ENCODE results near the gene SS18L1.

DNA sequence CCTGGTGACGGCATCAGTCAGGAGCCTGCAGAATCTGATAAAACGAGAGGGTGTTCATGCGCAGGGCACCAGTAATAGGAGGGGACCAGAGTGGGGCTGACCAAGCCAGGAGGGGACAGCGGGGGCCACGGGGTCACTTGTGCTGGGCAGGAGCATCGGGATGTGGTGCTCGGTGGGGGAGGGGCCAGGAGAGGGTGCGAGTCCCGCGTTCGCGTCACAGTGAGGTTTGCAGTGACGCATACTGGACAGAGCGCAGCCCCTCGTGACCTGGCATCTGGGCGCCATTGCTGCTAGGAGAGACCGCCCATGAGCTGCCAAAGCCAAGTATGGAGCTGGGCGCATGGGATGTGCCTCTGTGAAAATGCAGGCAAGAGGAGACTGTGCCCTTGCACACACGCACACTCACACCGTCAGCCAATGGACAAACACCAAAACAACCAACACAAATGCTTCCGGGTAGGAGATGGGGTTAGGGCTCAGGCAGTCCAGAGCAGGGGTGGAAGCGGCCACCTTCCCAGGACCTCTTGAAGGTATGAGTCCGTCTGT lies 25.4 kb downstream of the SS18L1 start:
- TF ChIP-seq, protein P1, sequence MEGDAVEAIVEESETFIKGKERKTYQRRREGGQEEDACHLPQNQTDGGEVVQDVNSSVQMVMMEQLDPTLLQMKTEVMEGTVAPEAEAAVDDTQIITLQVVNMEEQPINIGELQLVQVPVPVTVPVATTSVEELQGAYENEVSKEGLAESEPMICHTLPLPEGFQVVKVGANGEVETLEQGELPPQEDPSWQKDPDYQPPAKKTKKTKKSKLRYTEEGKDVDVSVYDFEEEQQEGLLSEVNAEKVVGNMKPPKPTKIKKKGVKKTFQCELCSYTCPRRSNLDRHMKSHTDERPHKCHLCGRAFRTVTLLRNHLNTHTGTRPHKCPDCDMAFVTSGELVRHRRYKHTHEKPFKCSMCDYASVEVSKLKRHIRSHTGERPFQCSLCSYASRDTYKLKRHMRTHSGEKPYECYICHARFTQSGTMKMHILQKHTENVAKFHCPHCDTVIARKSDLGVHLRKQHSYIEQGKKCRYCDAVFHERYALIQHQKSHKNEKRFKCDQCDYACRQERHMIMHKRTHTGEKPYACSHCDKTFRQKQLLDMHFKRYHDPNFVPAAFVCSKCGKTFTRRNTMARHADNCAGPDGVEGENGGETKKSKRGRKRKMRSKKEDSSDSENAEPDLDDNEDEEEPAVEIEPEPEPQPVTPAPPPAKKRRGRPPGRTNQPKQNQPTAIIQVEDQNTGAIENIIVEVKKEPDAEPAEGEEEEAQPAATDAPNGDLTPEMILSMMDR (conservative IDR thresholded peaks at IDR 0.05; ENCODE audit: low read depth in 2 of 2): no peak
- no peak for TF ChIP-seq POLR2AphosphoS5 (IDR thresholded peaks at IDR 0.05; ENCODE audit: low read depth)
- TF ChIP-seq EZH2 (IDR thresholded peaks at IDR 0.05; ENCODE audit: low read depth, unreplicated experiment): no peak
- TF ChIP-seq, protein P2, sequence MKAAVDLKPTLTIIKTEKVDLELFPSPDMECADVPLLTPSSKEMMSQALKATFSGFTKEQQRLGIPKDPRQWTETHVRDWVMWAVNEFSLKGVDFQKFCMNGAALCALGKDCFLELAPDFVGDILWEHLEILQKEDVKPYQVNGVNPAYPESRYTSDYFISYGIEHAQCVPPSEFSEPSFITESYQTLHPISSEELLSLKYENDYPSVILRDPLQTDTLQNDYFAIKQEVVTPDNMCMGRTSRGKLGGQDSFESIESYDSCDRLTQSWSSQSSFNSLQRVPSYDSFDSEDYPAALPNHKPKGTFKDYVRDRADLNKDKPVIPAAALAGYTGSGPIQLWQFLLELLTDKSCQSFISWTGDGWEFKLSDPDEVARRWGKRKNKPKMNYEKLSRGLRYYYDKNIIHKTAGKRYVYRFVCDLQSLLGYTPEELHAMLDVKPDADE (IDR thresholded peaks at IDR 0.05): no peak
- TF ChIP-seq STAT1 (IDR thresholded peaks at IDR 0.05; ENCODE audit: unreplicated experiment): no peak
- TF ChIP-seq NANOG (IDR thresholded peaks at IDR 0.05; ENCODE audit: borderline replicate concordance): no peak
- TF ChIP-seq JUNB (IDR thresholded peaks at IDR 0.05; ENCODE audit: unreplicated experiment): no peak
